ENCODE data around the gene M1AP.

DNA sequence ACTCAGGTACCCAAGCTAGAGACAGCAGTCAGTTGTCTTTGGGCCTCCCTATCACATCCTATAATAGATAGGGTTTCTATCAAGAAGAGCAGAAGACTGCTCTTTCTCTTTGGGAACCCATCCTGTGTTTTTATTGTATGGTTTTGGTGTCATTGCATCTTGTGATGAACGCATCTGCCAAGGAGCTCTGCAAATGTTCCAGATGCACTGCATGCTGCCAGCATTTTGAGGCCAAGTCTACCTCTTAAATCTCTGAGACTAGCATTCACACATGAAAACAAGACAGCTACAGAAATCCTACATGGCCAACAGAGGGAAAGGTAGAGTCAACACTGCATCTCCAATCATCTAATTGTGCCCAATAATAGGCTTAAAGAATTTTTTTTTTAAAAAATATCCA is 20.0 kb upstream of the M1AP start:
- TF ChIP-seq, protein P1, sequence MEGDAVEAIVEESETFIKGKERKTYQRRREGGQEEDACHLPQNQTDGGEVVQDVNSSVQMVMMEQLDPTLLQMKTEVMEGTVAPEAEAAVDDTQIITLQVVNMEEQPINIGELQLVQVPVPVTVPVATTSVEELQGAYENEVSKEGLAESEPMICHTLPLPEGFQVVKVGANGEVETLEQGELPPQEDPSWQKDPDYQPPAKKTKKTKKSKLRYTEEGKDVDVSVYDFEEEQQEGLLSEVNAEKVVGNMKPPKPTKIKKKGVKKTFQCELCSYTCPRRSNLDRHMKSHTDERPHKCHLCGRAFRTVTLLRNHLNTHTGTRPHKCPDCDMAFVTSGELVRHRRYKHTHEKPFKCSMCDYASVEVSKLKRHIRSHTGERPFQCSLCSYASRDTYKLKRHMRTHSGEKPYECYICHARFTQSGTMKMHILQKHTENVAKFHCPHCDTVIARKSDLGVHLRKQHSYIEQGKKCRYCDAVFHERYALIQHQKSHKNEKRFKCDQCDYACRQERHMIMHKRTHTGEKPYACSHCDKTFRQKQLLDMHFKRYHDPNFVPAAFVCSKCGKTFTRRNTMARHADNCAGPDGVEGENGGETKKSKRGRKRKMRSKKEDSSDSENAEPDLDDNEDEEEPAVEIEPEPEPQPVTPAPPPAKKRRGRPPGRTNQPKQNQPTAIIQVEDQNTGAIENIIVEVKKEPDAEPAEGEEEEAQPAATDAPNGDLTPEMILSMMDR (IDR thresholded peaks at IDR 0.05; ENCODE audit: low read length): no peak
- no peak for TF ChIP-seq EZH2phosphoT487 (IDR thresholded peaks at IDR 0.05; ENCODE audit: low read length)

All from MM.1S (cell line).